Panc1 (cell line): ENCODE data around the gene RFX8. TPM values are rescaled to one million over a fixed set of nuclear protein-coding genes. Genes with fewer than 3 reads are reported as not detected.

Experiments
- ATAC-seq: fragments of 200-7000 bp; cut with Tn5 transposase; 2 replicates; pipeline ENCODE4 v1.9.1; 2020; ENCODE audit warnings: mild to moderate bottlenecking, moderate library complexity
- BruUV-seq: library from RNA; stranded (reverse); fragments of 400-500 nt; replicated peaks from 2 replicates; lab custom pipeline; 2021; lab: Mats Ljungman, UMichigan
- CTCF ChIA-PET: fragments of 300-600 bp; sonication (Branson Sonifier 250); formaldehyde crosslinking; loops from one replicate; lab custom pipeline; 2022; ENCODE audit warnings: antibody characterized with exemption; lab: Charles Lee
- POLR2A ChIA-PET: fragments of 300-600 bp; sonication (Branson Sonifier 250); formaldehyde crosslinking; loops from one replicate; lab custom pipeline; 2022; ENCODE audit warnings: antibody characterized with exemption; lab: Charles Lee
- DNase-seq: peaks from one replicate; pipeline ENCODE4 v3.0.0-alpha.2; 2010; ENCODE audit warnings: low read depth, low spot score
- H3K27ac ChIP-seq: 2 replicates; pipeline ENCODE4 v1.5.1; 2011; ENCODE audit warnings: mild to moderate bottlenecking, low read length, inconsistent platforms
- H3K27me3 ChIP-seq: fragments of 200-500 bp; sonication (Bioruptor generic); 2 replicates; pipeline ENCODE4 v1.6.0; 2014; ENCODE audit warnings: low read length, inconsistent platforms; ENCODE audit not compliant: control insufficient read depth, insufficient read depth
- H3K36me3 ChIP-seq: fragments of 200-500 bp; sonication (Bioruptor generic); 2 replicates; pipeline ENCODE4 v1.5.1; 2014; ENCODE audit warnings: inconsistent platforms, mild to moderate bottlenecking, low read length, moderate library complexity; ENCODE audit not compliant: control insufficient read depth, insufficient read depth
- H3K4me1 ChIP-seq: 2 replicates; pipeline ENCODE4 v1.5.1; 2011; ENCODE audit warnings: inconsistent platforms, mild to moderate bottlenecking, low read length, moderate library complexity; ENCODE audit not compliant: control insufficient read depth, insufficient read depth
- H3K4me3 ChIP-seq, 2 experiments: 2 replicates each; pipeline ENCODE4 v1.5.1; 2011 to 2012; ENCODE audit warnings: low read depth in 2 of 2, low read length in 2 of 2, mild to moderate bottlenecking in 2 of 2, inconsistent platforms in 1 of 2, moderate library complexity in 1 of 2
- H3K9me3 ChIP-seq: fragments of 200-500 bp; sonication (Bioruptor generic); 2 replicates; pipeline ENCODE4 v1.5.1; 2014; ENCODE audit warnings: low read depth, mild to moderate bottlenecking, inconsistent platforms, low read length, moderate library complexity; ENCODE audit not compliant: control insufficient read depth, insufficient read depth
- CTCF ChIP-seq: fragments of 450-650 bp; IDR thresholded peaks from 2 replicates; pipeline ENCODE4 v1.5.1; 2017; ENCODE audit warnings: mild to moderate bottlenecking
- POLR2AphosphoS5 ChIP-seq: IDR thresholded peaks from 2 replicates; pipeline ENCODE4 v1.6.1; 2012; ENCODE audit warnings: mild to moderate bottlenecking, low read depth, low read length, moderate library complexity
- REST ChIP-seq, 2 experiments: IDR thresholded peaks; 2 replicates each; pipeline ENCODE4 v1.6.1; 2011 to 2012; ENCODE audit warnings: low read depth in 2 of 2, control low read depth in 1 of 2, low read length in 1 of 2, mild to moderate bottlenecking in 1 of 2, moderate library complexity in 1 of 2; ENCODE audit not compliant: insufficient read depth in 1 of 2
- SIN3A ChIP-seq: IDR thresholded peaks from 2 replicates; pipeline ENCODE4 v1.6.1; 2012; ENCODE audit warnings: low read depth, mild to moderate bottlenecking, low read length, moderate library complexity, borderline replicate concordance; ENCODE audit not compliant: insufficient read depth
- TCF7L2 ChIP-seq: IDR thresholded peaks from 2 replicates; pipeline ENCODE4 v1.6.1; 2011; ENCODE audit warnings: mild to moderate bottlenecking, low read depth, low read length, inconsistent platforms
- in situ Hi-C: cut with HindIII; loops from 2 replicates; pipeline ENCODE4 v1.10.0; 2016; ENCODE audit warnings: low sequenced_read_pairs, low pct_unique_long_range_greater_than_20kb
- intact Hi-C: fragments of 100-400 bp; cut with micrococcal nuclease; formaldehyde crosslinking; loops from one replicate; pipeline ENCODE4 v1.10.0; 2022; ENCODE audit not compliant: unreplicated experiment
- total RNA-seq: library from RNA; stranded (reverse); gene quantifications from one replicate; pipeline ENCODE4 v1.2.1, GENCODE V29; 2021; ENCODE audit not compliant: unreplicated experiment

The RFX8 gene
- total RNA-seq, 1 experiment from 2014 or later = not detected

GRCh38 chr2:101500860-101501259, 25.9 kb upstream of the RFX8 start:
- in situ Hi-C loops = no loop called here

GRCh38 chr2:101500180-101500579, 25.3 kb upstream of the RFX8 start:
- no peak for TF ChIP-seq CTCF
- TF ChIP-seq REST (IDR thresholded peaks at IDR 0.05; ENCODE audit: insufficient read depth in 1 of 2, low read depth in 2 of 2, low read length in 1 of 2) = no peak
- TF ChIP-seq TCF7L2 = no peak
- no peak for TF ChIP-seq POLR2AphosphoS5
- H3K4me1 ChIP-seq = no peaks in the 10 kb centered on the region
- no peaks in the 10 kb centered on the region for H3K36me3 ChIP-seq
- BruUV-seq = no TSS peak
- ChIA-PET POLR2A (no interaction called here), CTCF (no interaction called here)
- H3K4me3 ChIP-seq = no peak overlapping the region
- no peak for DNase-seq
- H3K27me3 ChIP-seq = no peaks in the 10 kb centered on the region; the same call in 1 of the 2 replicates
- ATAC-seq = no peak
- in situ Hi-C loops (no loop called here), intact Hi-C loops (no loop called here)
- no peaks in the 10 kb centered on the region for H3K9me3 ChIP-seq
- H3K27ac ChIP-seq = no peak overlapping the region

More at GRCh38 chr2:101500860-101501259, 25.9 kb upstream of the RFX8 start:
- Histone ChIP-seq H3K4me1 (no peaks in the 10 kb centered on the region), H3K9me3 (no peaks in the 10 kb centered on the region), H3K4me3 (no peak overlapping the region), H3K36me3 (no peaks in the 10 kb centered on the region), H3K27me3 (no peaks in the 10 kb centered on the region; the same call in 1 of the 2 replicates), H3K27ac (no peak overlapping the region)
- ATAC-seq (no peak), DNase-seq (no peak)
- BruUV-seq = no TSS peak
- CTCF ChIA-PET = interaction anchor here (0.6 kb wide), 1 partner anchor 114 kb away, joined by 7 read pairs; no protein-coding TSS in a partner anchor
- intact Hi-C loops = no loop called here
- POLR2A ChIA-PET = no interaction called here
- TF ChIP-seq SIN3A = no peak
- TF ChIP-seq POLR2AphosphoS5 = no peak

- Histone ChIP-seq H3K9me3 (no peaks in the 10 kb centered on the region), H3K4me3 (no peak overlapping the region), H3K27me3 (no peaks in the 10 kb centered on the region; the same call in 1 of the 2 replicates), H3K36me3 (no peaks in the 10 kb centered on the region), H3K27ac (no peak overlapping the region), H3K4me1 (no peaks in the 10 kb centered on the region)
- no peak for ATAC-seq
- TF ChIP-seq TCF7L2 (no peak), SIN3A (no peak), CTCF (no peak), REST (IDR thresholded peaks at IDR 0.05; ENCODE audit: insufficient read depth in 1 of 2, low read depth in 2 of 2, low read length in 1 of 2) (no peak), POLR2AphosphoS5 (no peak)
- CTCF ChIA-PET = no interaction called here
- POLR2A ChIA-PET = interaction anchor here (0.6 kb wide), 1 partner anchor 8 kb away, joined by 3 read pairs; no protein-coding TSS in a partner anchor
- BruUV-seq = no TSS peak
- intact Hi-C loops (no loop called here), in situ Hi-C loops (no loop called here)
- no peak for DNase-seq
Observed at GRCh38 chr2:101496279-101496678, 21.4 kb upstream of the RFX8 start.
